Uterus (tissue), 2 donors: ENCODE results near the gene SMIM28.

Experiments used
- POLR2A ChIP-seq, 2 donors: fragments of 450-650 bp; IDR thresholded peaks; one replicate each; pipeline ENCODE4 v1.6.1; 2016; ENCODE audit warnings: antibody characterized with exemption in 2 of 2, mild to moderate bottlenecking in 1 of 2, moderate library complexity in 1 of 2
- TF ChIP-seq, protein P1 (sequence below), 4 experiments: fragments of 200-600 bp in 2 of 4; fragments of 450-650 bp in 2 of 4; sonication (generic) in 2 of 4; IDR thresholded peaks; one replicate each; pipeline ENCODE4 v1.5.1; 2016 to 2019; ENCODE audit warnings: antibody characterized with exemption in 4 of 4, mild to moderate bottlenecking in 2 of 4, moderate library complexity in 1 of 4

DNA sequence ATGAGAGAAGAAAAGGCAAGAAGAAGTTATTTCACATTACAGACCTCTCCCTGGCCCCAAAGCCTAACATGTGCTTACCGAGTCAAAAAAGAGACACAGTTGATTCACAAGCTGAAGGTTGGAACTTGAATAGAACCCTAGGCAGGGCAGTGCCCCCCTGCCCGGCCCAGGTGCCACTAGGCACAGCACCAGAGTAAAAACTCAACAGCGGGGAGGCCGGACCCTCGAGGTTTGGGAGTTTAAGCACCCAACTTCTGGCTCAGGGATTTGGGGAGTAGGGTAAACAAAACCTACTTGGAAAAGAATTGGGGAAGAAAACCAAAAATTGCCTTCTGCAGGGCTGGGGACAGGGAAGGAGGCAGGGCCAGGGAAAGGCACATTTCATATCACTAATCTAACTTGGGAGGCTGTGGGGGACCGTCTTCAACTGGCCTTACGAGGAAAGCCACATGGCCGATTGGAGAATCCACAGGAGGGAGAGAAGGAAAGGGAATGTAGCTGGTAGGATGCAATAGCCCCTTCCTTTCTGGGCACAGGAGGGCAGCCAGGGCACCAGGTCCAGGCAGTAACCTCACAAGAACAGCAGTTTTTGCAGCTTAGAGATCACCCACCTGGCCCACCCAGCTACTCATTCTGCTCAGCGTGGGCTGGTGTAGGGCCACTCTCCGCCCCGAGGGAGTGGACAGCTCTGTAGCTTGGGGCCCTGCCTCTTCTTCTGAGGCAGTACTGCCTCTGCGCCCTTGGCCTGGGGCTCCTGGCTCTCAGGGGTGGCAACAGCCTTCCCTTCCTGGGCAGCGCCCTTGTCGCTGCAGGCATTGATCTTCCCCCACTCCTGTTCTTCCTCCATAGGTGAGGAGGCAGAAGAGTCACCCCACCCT lies 24.5 kb downstream of the SMIM28 start:
- TF ChIP-seq, protein P1, sequence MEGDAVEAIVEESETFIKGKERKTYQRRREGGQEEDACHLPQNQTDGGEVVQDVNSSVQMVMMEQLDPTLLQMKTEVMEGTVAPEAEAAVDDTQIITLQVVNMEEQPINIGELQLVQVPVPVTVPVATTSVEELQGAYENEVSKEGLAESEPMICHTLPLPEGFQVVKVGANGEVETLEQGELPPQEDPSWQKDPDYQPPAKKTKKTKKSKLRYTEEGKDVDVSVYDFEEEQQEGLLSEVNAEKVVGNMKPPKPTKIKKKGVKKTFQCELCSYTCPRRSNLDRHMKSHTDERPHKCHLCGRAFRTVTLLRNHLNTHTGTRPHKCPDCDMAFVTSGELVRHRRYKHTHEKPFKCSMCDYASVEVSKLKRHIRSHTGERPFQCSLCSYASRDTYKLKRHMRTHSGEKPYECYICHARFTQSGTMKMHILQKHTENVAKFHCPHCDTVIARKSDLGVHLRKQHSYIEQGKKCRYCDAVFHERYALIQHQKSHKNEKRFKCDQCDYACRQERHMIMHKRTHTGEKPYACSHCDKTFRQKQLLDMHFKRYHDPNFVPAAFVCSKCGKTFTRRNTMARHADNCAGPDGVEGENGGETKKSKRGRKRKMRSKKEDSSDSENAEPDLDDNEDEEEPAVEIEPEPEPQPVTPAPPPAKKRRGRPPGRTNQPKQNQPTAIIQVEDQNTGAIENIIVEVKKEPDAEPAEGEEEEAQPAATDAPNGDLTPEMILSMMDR (IDR thresholded peaks at IDR 0.05) = no peak
- no peak for TF ChIP-seq POLR2A (IDR thresholded peaks at IDR 0.05)
